Measurements from ENCODE around the gene HOXB9.

HOXB9 gene

DNA sequence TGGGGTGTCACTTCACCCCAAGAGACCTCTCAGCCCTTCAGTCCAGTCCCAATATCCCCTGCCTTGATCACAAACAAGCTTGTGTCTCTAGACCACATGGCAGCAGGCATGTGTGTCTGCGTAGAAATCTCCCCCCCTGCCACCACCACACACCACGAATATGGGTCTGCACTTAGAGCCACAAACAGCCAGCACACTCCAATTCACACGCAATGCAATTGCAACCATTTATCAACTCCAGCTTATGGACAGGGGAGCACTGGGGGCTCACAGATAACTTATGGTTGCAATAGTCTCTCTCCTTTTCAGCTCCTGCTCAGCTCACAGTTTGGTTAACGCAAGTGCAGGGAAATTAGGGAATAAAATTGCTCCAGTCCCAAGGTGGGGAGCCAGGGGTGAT lies 2.6 kb downstream of the HOXB9 start:
- DNase-seq, result no peak

DNA sequence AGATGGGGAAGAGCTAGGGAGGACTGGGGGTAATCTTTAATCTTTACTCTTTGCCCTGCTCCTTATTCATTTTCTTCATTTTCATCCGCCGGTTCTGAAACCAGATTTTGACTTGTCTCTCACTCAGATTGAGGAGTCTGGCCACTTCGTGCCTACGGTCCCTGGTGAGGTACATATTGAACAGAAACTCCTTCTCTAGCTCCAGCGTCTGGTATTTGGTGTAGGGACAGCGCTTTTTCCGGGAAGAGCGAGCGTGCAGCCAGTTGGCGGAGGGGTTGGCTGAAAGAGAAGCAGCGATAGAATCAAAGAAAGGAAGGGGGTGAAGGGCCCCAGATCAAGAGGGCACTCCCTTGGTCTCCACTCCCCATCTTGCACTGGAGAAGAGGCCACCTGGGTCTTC lies 3.3 kb downstream of the HOXB9 start:
- DNase-seq, result no peak

DNA sequence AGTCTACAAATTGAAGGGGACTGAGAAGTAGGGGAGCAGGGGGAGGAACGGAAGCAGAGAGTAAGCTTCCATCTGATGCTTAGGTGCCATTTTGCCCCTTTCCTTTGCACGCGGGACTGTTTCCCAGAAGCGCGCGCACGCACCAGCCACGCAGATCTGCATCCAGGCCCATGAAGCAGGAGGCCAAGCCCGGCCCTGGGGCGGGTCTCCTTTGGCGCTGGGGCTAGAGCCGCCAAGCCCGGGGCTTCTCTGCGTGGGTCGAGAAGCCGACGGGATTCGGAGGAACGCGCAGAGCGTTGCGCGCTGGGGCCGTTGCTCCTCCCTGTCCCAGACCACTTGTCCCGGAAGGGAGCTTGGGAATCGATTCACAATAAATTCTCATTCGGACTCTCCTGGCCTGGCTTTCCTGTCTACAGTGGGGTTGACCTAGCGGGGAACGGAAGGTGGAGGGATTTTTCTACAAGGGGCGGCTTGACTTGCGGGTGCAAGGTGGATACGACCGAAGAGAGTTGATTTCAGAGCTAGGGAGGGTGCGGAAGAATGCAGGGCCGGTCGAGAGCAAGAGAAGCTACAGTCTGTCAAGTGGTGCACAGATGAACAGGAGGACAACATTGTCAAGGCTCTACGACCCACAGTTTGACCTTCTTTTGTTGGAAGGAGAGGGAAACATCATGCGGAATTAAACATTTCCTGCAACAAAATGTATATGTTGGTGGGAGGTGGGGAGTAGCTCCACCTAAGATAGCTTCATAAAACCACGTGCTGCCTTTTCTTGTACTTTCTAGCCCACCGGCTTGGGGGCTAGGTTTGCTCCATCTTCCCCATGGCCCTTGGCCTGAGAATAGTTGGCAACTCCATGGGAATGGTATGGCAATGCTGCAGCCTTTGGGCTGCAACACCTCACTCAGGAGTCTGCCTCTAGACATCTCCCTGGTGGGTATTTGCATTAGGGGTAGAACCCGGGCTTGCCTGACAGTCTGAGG lies 4.5 kb downstream of the HOXB9 start:
- no peak for DNase-seq

DNA sequence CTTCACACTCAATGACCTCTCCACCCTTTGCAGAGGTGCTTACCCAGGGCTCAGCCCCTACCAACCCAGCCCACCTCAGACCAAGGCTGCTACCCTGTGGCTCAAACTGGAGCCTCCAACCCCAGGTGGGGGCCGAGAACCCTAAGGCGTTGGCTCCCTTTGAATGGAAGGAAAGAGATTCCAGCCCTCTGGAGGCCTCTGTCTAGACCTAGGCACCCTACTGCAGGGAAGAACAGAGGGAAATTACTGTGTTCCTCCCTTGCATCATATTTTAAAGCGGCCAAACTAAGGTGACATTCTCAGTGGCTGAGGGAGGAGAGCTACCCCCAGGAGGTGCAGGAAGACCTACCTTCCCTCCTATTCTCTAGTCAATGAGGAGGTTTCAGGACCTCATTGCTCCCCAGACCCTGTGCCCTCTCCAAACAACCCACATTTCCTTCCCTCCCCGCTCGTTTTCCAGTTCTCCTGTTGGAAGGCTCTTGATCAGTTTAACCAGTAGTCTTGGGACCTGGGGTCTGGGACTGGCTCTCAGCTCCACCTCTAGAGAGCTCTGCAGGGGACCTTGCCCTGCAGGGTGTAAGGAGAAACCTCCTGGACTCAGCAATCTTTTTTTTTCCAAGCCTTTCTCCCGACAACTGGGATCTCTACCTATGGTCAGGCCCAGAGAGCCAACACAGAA lies 5.6 kb downstream of the HOXB9 start:
- no peak for DNase-seq

DNA sequence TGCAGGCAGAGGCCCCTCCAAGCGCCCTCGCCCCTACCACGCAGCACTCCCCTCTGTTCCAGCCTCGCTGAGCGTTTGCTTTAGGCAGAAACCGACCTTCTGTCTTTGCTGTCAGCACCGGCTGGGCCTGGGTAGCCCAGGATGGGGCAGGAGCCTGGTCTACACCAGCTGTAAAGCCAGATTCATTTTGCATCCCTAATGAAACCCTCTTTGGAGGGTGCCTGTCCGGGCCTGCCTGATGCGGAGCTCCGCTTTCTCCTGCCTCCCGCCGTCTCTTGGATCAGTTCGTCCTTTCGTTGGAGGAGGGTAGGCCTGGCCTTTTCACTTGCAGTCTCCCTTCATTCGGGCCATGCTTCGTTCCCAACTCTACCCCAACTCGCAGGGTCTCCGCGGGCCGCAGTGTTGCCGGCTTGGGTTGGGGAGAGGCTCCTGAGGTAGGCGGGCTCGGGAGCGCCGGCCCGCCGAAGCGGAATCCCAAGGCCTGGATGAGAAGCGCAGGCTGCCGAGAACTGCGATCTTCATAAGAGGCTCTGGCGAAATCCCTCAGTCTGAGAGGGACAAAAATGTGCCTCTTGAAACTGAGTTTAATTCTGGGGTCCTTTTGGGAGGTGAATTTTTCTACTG lies 6.2 kb downstream of the HOXB9 start:
- no peak for DNase-seq

DNA sequence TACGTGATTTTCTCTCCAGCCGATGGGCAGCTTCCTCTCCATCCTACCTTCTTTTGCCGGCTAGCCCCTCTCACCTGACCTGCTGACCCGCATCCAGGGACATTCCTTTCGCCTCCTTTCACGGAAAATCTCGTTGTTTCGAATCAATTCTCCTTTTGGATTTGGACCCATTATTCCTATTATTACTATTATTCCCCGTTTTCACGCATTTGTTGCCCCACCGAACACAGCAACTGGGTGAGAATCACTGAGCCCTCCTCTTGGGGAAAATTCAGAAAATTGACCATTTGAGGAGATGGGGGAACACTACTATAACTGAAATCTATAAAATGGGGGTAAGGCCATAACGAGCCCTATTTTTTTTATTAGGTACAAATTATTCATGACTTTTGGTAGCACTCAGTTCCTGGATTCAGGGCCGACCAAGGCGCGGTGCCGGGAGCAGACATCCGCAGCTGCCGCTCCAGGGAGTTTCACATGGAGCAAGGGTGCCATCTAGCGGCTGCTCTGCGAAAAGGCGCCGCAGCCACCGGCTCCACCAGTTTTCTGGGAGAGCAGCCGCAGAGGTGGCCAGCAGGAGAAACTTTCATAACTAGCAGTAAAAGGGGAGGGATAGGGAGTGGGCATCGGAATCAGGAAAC lies 7.8 kb downstream of the HOXB9 start:
- no peak for DNase-seq

DNA sequence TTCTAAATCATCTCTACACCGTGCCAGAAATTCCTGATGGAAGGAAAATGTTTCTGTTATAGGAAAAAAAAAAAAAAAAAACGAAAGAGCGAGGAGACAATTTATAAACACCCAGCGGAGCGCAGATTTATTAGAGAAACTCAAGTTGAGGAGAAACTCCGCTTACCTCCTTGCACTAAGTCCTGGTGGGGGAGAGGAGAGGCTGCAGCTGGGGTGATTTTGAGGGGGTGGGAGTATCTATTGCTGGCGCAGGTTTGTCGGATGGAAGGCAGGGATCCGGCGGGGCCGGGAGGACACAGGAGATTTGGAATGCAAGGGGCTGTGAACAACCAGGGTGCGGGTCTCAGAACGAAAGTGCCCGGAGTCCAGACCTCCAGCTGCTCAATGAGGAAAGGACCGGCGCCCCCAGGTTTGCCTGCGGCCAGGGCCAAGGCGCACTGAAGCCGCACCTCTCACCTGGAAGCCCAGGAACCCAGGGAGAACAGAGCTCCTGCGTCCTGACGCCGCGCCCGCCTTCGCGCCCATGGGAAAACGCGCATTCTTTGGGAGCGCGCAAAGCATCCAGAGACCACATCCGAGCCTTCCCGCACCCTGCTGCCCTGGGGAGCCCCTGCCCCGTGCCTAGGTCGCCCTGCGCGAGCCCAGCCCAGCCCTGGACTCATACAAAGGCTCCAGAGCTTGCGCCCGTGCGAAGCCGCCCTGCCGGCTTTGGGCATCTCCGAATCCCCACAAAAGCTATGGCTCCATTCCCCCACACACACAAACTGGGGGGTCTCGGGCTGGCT lies 8.5 kb downstream of the HOXB9 start:
- no peak for DNase-seq

DNA sequence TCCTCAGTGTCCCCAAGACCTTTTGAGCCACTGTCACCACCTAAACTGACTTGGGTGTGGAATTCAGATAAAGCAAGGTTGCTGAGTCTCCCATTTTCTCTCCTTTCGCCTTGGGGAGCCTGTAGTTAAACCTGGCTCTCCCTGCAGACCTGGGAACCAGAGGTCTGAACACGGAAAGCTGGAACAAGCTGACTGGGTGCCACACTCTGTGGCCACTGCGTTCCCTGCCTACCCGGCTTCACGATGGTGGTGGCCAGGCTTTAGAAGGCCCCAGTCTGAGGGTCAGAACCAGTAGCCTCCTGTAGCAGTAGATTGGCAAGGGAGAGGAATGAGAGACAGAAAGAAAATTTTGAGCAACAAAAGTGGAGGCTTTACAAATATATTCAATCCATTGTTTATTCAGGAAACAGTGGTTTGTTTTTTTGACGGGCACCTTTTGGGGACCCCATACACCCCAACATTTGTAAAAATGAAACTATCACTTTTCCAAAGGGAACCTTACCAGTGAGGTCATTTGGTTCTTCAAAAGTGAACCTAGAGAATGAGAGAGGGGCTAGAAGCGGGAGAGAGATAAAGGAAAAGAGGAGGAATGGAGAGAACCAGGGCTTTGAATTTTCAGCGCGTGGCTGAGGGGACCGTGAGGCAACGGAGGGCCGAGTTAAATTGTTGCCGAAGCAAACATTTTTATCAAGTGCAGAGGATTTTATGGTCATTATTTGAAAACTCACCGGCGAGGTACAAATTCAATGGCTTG lies 9.3 kb downstream of the HOXB9 start:
- DNase-seq, result no peak

DNA sequence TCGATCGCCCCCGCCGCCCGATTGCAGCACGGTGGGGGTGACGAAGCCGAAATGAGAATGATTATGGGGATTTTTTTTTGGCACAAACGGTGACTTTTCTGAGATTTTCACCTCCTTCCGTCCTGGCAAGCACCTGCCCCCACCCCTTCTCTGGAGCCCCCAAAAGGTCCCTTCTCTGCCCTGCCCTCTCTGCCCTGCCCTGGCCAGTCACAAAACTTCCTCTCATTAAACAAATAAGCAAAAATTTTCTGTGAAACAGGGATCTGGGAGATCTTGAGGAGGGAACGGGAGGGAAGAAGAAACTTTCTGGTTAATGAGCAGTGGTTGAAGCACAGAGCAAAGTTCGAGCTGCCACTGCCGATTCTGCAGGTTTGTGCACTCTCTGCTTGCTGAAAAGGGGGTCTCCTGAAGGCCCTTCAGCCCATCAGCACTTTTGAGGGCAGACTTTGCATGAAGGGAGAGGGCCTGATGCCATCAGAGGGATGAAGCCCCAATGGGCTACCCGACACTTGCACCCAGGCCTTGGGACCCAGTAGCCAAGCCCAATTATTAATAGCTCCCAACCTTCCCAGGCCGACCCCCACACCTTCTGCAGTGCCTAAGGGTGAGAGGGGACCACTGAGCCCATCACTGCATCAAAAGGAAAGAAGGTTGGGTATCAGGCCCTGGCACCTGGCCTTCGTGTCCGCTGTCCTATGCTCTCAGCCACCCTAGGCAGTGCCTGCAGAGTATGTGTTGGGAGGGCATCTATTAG lies 10.0 kb downstream of the HOXB9 start:
- no peak for DNase-seq

DNA sequence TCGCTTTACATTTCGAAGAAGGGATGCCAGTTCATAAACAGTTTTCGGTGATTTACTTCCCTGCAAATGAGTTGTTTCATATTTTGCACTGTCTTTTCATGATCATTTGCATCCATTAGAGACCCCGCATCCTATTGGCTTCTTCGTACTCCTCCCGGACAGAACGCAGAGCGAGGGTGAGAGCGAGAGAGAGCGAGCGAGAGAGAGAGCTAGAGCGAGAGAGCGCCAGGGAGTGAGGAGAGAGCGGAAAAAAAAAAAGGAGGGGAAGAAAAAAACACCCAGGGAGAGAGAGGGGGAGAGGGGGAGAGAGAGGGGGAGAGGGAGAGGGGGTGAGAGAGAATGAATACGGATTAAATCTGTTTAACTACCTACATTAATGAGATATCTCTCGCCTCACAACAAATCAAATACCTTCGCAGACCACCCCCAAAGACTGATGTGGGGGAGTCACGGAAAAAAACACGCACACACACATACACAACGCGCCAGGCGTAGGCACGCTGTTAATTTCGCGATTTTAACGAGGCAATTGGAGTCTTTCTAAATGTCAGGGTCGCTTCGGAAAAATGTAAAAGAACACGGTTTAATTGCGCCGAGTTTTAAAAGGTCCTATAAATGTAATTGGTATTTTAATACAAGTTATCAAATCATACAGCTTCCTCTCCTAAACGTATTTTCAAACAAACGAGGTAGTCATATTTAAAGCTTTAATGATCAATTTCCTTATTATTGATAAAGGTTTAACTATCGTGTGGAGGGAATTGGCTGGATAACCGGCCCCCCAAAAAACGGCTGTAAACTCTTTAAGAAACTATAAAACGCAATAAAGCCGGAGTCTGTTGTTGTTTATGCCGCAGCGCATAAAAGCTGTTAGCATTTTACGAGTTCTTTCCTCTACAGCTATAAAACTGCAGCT lies 10.9 kb downstream of the HOXB9 start, which contains the start of gene HOXB8:
Gene HOXB8, minus strand, starts transcription at position 246 of the 916 bp plus-strand sequence. CDS start 588 bp downstream, outside the sequence.
- no peak for DNase-seq

DNA sequence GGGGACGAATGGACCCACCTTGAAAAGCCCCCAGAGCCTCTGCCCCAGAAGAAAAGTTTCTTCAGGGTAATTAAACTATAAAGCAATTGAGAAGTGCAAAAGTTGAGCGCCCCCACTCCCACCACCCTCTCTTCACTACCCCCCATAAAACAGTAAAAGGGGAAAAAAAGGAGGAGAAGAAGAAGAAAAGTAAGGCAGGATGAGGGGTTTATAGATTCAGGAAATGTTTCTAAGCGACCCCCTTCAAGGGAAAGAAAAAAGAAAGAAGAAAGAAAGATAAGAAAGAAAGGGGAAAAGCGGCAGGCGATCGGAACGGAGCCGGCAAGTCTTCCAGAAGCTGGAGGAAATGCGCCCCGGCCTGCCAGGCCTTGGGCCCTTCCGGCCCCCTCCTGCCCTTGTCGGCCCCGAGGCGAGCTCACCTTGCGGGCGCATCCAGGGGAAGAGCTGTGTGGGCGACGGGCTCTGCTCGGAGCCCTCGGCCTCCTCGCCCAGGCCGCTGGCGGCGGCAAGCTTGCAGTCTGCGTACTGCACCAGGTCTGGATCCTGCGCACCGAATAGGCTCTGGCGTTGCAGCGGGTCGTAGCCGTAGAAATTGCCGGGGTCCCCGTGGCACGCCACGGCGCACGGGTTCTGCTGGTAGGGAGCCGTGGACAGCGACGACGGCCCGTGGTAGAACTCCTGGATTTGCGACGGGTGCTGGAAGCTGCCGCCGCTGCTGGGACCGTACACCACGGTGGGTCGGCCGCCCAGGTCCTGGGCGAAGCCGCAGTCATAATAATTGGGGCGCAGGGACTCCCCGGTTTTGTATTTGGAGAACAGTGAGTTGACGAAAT lies 12.1 kb downstream of the HOXB9 start:
- DNase-seq, result no peak

DNA sequence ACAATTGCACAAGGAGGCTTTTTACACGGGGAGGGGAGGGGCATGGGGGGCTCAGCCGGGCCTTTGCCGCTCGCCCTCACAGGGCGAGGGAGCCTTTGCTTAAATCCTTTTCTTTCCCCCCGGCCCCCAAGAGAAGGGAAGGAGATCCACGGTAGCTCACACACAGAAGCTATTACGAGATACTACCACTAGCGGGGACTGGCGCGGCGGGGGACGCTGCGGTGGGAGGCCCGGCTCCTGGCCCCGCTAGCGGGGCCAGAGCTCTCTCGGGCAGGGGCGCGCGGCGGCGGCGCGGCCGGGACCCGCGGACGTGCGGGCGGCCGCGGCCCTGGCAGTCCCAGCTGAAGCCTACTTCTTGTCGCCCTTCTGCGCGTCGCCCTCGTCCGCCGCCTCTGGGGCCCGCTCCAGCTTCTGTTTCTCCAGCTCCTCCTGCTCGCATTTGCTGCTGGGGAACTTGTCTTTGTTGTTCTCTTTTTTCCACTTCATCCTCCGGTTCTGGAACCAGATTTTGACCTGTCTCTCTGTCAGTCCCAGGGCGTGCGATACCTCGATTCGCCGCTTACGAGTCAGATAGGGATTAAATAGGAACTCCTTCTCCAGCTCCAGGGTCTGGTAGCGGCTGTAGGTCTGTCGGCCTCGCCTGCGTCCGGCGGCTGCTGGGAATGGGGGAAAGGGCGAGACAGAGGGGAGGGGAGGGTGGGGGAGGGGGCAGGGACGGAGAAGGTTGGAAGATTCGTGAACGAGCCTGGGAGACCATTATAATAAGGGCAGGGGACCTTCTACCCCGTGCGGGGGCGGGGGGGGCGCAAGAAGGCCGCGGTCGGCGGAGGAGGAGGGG lies 13.1 kb downstream of the HOXB9 start:
- no peak for DNase-seq

DNA sequence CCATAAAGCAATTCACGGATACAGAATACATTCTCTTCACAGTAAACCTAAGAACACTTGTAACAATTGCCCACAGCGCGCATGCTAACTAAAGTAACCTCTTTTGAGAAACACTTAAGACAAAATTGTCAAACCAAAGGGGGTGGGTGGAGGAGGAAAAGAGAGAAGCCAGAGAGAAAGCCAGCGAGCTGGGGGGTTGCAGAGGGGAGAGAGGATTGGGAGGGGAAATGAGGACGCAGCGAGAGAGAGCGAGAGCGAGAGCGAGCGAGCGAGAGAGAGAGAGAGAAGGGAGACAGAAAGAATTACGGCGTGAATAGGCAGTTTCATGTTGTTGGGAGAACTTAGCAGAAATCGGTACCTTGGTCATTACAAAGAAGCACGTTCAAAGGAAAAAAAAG lies 13.7 kb downstream of the HOXB9 start:
- no peak for DNase-seq

DNA sequence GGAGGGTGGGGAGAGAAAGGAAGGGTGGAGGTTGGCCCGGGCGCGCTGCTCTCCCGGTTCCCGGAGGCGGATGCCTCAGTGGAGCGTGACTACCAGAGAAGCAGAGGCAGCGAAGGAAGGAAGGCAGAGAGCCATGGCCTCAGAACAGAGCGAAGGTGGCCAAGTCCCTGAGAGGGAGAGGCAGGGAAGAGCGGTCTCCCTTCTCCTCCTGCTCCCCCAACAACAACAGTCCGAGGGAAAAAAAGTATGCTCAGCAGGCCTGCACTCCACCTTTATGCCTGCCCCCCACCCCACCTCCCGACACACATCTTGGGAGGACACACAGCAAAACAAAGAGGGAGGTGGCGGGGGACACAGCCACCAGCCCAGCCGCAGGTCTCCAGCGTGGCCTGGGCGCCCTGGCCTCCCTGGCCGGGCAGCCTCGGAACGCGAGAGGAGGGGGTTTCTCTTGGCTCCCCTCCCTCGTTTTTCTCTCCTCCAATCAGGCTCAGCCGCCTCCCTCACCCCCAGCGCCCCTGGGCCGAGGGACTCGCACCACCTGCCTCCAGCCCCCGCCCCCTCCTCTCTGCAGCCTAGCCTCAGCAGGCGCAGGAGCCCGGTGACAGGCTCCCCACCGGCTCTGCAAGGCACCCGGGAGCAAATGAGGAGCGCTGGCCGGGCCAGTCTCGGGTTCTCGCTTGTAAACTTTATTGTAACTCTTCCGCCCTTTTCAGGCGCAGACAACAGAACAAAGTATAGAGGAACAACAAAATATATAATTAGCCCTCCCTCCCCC lies 14.3 kb downstream of the HOXB9 start:
- no peak for DNase-seq

DNA sequence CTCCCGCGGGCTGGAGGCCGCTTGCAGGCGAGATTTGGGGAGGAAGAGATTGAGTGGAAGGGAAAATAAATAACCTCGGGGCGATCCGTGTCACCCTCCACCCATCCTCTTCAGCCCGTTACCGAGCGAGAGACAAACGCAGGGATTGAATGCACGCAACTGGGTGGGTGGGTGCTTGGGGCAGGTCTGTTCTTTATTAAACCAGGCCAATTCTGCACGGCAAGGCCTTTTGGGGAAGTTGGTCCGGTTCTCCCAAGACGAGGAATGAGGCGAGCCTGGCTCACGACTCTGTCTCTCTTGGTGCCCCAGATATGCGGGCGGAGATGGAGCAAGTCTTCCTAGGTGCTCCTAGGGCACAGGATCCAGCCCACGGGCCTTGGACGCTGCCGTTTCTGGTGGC lies 14.9 kb downstream of the HOXB9 start:
- no peak for DNase-seq

DNA sequence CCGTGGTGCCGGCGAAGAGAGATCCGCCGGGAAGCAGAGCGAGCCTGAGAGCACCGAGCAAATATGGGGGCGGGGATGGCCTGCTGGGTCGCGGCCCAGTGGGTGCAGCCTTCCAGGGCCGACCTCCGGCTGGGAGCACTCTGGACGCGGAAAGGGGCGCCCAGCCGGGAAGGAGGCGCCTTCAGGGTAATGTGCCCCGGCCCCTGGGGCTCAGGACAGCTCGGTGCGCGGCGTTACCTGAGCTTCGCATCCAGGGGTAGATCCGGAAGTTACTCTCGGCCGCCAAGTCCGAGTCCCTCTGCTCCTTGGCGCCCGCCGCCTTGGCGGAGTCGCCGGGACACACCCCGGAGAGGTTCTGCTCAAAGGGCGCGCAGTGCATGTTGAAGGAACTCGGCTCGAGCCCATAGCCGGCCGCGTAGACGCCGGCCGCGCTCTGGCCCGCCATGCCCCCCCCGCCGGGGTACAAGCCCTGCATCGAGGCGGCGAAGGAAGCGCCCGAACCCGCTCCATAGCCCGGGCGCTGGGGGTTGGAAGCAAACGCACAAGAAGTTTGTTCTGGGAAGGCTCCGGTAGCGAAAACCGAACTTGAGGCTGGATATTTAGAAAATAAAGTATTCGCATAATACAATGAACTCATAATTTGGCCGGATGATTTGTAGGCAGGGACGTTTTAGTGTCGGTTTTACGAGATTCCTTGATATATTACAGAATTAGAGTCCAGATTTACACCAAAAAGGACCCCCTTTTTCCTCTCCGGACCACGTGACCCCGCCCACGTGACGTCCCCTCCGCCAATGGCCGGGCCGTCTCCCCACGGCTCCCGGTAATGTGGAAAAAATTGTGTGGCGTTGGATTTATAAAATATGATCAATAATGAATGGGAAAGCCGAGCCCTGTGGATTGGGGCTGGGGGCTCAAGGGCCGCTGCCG lies 15.6 kb downstream of the HOXB9 start, which contains the start of gene HOXB7:
Gene HOXB7, minus strand, starts transcription at position 736 of the 930 bp plus-strand sequence. Its CDS starts 99 bp downstream, at position 637.
- no peak for DNase-seq
